HG03139 (cell line): ENCODE data around the gene MRI1.

Experiments used
- ATAC-seq: cut with Tn5 transposase; IDR thresholded peaks from one replicate; pipeline ENCODE4 v1.9.1; 2021; ENCODE audit not compliant: unreplicated experiment

Gene MRI1

GRCh38 chr19:13821292-13821691 is 57.0 kb downstream of the MRI1 start:
- no peak for ATAC-seq

GRCh38 chr19:13823256-13823655 is 58.9 kb downstream of the MRI1 start:
- ATAC-seq: no peak
